Middle frontal gyrus (tissue), 1 donor: ENCODE data around the gene FMOD.

Source experiments
- DNase-seq: peaks from one replicate; pipeline ENCODE4 v3.0.0-alpha.2; 2015; ENCODE audit warnings: low spot score; ENCODE audit errors: extremely low spot score

The FMOD gene

DNA sequence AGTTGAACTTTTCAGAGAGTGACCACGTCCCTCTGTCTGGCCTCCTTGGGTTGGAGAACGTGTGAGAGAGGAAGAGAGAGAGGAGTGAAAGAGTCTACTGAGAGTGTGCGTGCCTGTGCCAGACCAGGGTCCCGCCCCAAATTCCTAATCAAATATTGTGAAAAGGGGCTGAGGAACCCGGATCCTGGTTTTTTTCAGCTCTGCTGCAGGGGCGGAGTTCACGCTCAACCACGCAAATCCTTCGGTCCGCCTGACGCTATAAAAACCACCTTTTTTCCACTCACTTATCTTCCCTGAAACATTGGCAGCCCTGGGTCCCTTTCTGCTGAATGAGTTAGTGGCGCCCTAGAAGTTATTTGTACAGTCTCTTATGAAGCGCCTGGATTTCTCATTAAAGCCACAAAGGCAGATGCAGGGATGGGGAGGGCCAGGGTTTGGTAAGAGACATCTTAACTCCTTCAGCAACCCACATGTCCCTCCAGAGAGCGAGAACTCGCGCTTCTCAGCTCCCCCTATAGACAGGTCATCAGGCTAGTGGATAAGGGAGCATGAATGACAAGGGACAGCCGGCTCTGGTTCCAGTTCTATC, at the start of gene FMOD:
FMOD (minus strand) TSS at position 86 of the 589 bp plus-strand sequence. CDS start 2,852 bp downstream, outside the sequence.
- DNase-seq: no peak

DNA sequence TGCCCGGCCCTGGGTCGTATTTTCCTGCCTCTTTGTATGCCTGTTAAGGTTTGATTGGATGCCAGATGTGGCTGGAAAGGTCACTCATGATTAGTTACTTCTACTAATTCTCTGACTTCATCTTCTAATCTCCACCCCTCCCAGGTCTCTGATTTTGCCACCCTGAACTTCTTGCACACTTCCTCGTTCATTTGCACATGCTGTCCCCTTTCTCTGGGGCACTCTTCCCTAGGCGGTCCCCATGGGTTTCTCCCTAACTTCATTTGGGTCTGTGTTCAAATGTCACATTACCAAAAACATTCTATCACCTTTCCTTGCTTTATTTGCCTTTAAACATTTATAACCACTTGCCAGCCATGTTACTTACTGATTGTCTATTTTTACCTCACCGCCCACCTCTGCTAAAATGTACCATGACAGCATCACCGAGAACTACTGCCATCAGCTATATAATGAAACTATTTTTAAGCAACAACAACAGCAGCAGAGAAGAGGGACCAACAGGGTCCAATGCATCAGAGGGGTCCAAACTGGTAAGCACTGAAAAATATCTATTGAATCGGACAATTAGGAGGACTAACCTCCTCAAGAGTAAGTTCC, 45.8 kb upstream of the FMOD start:
- DNase-seq: no peak

DNA sequence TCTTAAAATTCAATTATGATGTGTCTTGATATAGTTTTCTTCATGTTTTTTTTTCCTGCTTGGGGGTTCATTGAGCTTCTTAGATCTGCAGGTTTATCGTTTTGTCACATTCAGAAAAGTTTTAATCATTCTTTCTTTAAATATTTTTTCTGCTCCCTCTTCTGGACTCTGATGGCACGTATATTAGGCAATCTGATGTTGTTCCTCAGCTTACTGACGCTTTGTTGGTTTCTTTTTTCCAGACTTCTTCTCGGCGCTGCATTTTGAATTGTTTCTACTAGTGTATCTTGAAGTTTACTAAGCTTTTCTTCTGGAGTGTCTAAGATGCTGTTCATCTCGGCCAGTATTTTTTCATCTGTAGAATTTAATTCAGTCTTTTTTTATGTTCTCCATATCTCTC, 44.8 kb upstream of the FMOD start:
- no peak for DNase-seq

DNA sequence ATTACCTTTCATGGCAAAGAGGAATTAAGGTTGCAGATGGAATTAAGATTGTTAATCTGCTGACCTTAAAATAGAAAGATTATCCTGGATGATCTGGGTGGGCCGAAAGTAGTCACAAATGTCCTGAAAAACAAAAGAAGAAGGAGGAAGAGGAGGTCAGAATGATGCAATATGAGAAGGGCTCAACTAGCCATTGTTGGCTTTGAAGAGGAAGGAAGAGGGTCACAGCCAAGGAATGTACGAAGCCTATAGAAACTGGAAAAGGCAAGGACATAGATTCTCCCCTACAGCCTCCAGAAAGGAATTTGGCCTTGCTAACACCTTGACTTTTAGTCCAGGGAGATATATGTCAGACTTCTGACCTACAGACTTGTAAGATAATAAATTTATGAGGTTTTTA, 39.4 kb upstream of the FMOD start:
- DNase-seq: no peak

DNA sequence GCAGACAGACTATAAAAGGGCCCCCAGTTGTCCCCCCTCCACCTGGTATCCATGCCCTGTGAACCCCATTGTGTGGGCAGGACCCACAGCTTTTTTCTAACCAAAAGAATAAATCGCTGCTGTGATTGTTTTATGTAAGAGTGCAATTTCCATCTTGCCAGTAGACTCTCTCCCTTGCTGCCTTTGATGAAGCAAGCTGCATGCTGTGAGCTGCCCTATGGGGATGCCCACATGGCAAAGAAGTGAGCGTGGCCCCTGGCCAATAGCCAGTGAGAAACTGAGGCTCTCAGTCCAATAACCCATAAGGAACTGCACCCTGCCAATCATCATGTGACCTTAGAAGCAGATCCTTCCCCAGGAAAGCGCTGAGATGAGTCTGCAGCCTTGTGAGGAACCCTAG, 37.8 kb upstream of the FMOD start:
- DNase-seq: no peak

DNA sequence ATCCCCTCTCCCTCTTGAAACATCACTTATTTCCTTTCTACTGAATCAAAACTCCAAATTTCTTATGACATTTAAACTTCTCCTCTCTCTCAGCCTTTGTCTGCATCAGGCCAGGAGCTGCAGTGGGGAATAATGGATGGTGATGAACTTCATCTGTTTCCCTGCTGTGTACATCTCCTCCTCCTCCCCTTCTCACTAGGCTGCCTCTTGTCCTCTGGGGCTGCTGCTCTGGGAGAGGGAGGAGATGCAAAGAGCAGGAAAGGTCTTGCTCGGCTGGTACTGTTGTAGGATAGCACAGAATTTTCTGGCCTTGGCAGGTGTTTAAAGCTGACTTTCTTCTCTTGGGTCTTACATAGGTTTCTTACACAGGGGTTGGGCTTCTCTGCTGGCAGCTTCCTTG, 31.1 kb upstream of the FMOD start:
- DNase-seq: no peak

DNA sequence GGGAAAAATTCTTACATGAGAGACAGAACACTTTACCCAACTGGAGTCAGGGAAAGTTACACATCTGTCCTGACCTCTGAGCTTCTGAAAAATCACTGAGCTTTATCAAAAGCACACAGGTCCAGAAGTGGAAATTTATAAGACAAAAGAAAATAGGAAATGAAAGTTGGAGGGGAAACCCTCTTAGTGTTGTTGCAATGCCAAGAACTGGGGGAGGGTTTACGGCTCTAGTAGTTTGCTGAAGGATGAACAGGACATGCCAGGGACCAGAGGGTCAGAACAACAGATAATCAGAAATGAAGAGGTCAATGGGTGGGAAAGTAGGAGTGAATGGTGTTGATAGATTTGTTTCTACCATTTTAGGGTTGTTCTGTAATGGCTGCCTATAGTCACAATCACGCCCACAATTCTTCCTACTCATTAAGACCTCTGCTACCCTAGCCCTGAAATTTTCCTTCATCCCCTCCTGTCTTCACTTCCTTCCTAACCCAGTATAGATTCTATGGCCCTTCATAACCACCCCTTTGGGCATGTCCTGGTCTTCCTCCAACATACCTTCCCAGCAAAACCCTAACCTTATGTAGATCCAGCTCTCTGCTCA, 30.3 kb upstream of the FMOD start:
- DNase-seq: no peak

DNA sequence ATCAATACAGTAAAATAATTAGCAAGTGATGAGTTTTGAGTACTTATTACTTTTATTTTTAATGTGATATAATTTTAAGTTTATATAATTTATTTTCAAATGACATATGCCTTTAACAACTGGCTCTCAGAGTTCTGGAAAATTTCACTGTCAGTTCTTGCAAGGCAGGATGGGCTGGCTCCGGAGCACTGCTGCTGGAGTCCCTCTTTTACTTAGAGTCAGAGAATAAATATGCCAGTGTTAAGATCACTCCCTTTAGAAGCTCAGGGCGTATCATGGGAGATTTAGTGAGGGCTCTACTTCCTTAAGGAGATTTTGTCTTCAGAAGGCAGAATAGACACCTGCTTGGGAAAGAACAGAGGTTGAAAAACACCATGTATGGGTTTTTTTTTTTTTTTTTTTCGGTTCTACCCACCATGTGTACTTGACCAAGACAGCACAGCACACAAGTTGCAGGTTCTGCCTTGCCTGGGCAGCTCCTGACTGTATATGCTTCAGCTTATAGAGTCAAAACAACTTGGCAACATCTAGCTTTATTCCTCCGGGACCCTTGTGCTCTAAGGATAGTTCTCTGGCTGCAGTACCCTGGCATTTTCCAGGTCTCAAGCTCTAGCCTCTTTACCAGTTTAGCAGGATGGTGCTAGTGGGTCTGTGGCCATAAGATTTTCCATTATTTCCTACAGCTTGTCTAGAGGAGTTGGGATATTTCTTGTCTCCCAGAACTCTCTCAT, 29.7 kb upstream of the FMOD start:
- no peak for DNase-seq

DNA sequence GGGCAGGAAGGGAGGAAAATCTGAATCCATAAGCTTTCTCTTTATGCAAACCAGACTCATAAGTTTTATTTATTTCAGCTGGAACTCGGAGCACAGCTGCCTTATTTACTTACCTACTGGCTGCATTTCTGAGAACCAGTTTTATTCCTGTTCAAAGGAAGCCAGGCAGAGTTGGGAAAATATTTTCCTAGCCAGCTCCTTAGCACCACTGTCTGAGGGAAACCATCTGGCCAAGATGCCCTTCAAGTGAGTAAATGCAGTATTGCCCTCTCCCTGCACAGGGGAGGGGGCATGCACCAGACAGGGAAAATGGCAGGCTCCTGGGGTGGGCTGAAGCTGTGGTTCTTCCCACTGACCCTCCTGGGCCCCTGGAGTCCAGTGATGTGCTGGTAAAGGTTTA, 28.9 kb upstream of the FMOD start:
- DNase-seq: no peak

DNA sequence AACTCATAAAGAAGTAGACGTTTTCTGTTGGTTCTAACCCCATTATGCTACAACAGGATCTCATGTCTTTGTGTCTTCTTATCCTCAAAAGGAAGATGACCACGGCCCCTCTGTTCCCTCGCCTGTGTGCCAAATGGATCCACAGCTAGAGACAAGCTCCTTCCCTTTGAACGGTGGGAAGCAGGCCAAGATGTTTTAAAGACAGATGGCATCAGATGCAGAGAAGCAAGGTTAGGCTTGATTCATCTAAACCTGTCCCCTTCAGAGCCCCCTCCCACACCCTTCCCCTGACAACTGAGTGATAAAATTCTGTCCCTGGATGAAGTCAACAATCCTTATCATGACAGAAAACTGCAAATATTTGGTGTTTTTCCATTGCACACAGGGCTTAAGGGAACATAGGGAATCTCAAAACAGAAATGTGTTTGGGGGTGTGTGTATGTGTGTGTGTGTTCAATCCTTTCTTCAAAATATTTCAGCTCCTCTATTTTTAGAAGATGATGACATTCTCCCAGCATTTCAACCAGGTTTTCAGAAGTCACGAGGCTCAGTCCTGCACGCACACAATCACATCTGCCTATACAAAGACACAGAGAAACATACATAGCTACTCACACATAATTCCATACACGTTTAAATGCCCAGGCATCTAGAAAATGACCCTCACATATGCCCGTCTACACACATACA, 27.8 kb upstream of the FMOD start:
- DNase-seq: peak; percentile 18

DNA sequence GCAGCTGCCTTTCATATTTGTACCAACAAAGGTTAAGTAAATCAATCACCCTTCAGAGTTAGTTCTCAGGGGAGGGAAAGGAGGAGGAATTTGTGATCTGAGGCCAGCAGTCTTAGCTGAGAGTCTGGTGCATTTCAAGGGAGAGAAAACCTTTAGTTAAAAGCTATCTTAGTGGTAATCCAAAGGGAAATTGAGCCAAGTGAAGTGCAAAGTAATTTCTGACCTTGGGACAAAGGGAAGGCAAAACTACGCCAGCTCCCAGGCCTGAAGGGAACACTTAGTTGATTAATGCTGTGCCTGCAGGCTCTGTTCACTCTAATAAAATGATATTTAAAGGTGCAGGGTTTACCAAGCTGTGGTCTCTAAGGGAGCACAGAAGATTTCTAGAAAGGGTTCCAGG, 23.1 kb upstream of the FMOD start:
- DNase-seq: no peak

DNA sequence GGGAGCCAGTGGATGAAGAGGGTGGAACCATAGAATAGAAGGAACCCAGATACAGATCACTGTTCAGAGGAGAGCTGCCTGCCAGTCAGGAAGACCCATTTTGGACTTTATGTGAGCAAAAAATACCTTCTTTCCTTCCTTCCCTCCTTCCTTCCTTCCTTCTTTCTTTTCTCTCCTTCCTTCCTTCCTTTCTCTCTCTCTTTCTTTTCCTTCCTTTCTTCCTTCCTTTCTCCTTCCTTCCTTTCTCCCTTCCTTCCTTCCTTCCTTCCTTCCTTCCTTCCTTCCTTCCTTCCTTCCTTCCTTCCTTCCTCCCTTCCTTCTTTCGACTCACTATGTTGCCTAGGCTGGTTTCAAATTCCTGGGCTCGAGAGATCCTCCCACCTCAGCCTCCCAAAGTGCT, 22.1 kb upstream of the FMOD start:
- no peak for DNase-seq

DNA sequence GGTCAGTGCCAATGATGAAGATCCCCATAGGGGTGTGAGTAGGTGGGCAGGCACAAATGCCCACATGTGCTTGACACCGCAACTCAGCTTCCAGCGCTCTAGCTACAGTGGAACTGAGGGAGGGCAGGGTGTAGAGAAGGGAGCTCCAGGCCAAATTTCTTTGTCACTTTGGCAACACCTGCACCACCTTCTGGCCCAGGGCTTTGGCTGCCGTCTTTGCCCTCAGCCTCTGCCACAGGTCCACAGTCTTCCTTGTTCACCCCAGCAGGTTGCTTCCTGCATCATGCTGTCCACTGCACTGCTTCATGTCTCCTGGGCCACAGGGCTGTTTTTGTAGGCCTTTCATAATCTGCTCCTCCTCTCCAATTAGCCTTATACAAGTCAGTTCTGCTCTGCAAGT, 20.4 kb upstream of the FMOD start:
- DNase-seq: no peak

DNA sequence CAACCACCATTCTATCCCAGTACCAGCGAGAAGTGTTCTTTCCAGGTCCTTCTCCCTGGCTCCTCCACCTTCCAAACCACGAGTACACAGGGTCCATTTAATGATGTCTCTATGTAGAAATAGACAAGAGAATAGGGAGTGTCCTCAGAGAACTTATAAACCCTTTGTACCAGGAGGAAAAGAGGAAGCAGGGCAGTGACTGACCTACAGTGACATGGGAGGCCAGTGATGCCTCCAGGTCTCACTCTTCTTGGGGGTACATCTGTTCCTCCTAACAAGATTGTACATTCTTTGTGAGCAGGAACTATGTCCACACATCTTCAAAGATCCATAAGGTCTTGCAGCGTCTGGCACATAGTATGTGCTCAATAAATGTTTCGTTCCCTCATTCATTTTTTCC, 18.7 kb upstream of the FMOD start:
- DNase-seq: no peak

DNA sequence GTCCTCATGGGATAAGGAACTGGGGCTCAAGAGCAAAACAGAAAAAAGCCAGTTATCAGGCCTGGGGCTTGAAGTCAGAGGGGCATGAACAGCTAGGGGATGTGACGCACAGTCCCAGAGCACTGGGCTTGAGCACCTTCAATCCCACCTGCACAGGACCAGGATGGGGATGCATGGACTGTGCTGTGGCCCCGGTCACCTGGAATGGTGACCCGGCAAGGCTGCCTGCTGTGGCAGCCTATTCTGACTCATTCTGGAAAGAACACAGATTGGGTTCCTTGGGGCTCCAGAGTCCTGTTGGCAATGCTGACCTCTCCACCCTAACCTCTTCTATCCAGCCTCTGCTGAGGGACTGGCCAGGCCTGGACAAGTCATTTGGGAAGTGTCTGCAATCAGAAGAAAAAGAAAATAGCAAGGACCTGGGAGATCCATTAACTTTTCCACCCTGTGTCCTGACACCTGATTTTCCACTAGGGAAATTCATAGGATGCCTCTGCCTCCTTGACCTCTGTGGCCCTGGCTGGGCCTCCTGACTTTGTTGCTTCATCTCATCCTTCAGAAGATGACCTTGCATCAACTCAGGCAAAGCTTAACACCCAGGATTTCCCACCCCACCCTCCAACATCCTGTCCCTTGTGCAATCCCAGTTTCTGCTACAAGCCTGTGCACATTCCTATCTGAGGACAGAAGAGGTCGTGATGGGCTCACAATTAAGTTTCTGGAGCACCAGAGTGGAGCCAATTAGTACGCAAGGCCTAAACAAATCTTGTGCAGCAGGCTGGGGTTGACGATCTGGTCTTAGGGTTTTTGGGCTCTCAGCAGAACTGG, 17.9 kb upstream of the FMOD start:
- DNase-seq: no peak

DNA sequence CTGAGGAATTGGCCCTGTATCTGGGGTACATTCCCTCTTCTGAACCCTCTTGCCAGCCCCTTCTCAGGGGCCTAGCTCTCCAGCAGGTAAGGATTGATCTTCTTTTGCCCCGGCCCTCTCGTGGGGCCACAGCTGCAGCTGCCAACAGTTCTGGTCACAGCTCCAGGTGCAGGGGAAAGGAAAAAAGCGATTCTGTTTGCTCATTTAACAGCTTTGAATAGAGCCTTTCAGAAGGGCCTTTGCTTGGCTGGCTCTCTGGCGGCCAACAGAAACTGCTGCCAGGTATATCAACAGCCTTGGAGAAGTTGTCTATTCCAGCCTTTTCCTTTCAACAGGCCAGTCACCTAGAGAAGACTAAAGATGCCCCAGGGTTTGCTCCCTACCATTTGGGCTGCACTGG, 16.1 kb upstream of the FMOD start:
- no peak for DNase-seq

DNA sequence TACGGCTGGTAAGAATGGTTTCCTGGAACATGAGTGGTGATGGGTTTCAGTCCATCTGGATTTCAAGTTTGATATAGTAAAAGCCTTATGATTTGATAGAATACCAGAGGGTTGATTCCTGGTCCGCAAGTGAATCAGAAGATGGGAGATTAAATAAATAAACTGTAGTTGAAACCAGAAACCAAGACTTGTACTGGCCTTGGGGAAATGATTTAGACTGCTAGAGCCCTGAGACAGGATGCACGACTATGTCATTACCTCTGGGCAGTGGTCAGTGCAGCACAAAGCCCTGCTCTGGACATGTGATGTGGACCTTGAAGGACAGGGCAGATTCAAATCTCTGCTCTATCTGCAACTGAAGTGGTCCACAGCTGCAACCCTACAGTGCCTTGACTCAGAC, 15.6 kb upstream of the FMOD start:
- DNase-seq: no peak

DNA sequence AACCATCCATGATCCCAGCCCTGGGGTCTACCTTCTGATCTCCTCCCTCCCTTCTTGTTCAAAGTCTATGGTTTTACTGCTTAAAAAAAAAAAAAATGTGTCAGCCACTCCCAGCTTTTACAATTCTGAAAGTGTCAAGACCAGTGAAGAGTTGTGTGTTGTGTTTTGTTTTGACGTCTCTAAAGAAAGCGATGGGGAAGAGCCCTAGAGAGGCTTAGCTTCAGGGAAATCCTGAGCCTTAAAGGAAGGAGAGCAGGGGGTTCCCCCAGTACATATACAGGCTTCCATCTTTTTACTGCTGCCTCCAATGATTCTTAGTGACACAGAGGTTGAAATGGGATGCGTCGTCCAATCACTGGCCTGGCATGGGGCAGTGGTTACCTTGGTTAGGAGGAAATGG, 13.9 kb upstream of the FMOD start:
- no peak for DNase-seq

DNA sequence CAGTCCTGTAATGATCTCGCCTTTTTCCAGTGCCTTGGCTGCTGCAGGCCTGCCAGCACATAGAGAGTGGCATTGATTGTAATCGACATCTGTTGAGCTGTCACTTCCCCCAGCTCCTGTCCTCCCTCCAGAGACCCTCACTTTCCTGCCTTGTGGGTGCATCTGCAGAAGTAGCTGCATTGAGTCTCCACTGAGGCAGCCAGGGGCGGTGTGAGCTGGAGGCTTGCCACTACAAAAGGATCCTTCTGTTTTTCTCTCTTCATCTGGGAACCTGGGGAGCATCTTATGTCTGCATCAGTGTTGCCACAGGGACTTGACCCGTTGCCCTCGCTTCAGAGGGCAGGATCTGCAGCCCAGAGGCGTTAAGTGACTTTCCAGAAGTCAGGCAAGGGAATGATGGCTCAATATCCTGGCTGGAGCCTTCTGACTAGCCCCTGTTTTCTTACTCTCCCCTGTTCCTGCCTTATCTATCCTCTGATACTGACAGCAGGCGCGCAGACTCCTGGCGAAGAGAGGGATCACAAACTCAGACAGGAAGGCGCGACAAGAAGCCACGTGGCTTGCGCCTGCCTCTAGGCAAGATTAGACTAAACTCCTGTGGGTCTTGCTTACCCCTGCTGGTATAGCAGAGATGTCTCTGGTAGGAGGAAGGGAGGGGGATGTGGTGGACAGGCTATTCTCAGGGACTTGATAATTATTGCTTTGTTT, 13.3 kb upstream of the FMOD start:
- no peak for DNase-seq

DNA sequence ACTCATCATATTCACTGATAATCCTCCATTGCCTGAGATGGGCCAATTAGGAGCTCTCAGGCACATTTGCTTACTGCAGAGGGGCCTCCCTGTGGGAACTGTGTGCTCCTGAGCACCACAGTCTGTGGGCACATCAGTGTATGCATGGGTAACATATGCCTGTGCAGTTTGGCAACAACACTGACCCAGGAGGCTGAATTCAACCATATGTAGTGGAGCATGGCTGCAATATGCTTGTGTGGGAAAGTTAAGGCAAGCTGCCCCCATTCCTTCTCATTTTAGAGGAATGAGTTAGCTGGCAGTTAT, 11.8 kb upstream of the FMOD start:
- DNase-seq: no peak
